Stimulated activated CD4-positive, alpha-beta T cell treated with anti-CD3 and anti-CD28 coated beads, Interleukin-4, amount 100 ng/mL, for 1 hour (primary cell): ENCODE data around the gene WDR1.

Source experiments
- DNase-seq: peaks from one replicate; pipeline ENCODE4 v3.0.0-alpha.2; 2020

WDR1 gene

GRCh38 chr4:10113362-10114047, 3.1 kb downstream of the WDR1 start:
- DNase-seq = no peak

- DNase-seq = no peak
Observed at GRCh38 chr4:10112658-10113284, 3.8 kb downstream of the WDR1 start.

GRCh38 chr4:10111067-10111801, 5.4 kb downstream of the WDR1 start:
- DNase-seq = no peak

- no peak for DNase-seq
Observed at GRCh38 chr4:10109995-10110670, 6.5 kb downstream of the WDR1 start.

GRCh38 chr4:10108818-10109783, 7.5 kb downstream of the WDR1 start:
- DNase-seq = peak; percentile 39

GRCh38 chr4:10108391-10108790, 8.2 kb downstream of the WDR1 start:
- no peak for DNase-seq

- no peak for DNase-seq
Observed at GRCh38 chr4:10107111-10108091, 9.2 kb downstream of the WDR1 start.

GRCh38 chr4:10106421-10107039, 10.1 kb downstream of the WDR1 start:
- DNase-seq = peak; percentile 71

GRCh38 chr4:10105920-10106319, 10.7 kb downstream of the WDR1 start:
- DNase-seq = no peak

- no peak for DNase-seq
Observed at GRCh38 chr4:10105421-10105820, 11.2 kb downstream of the WDR1 start.

- DNase-seq = no peak
Observed at GRCh38 chr4:10104991-10105276, 11.7 kb downstream of the WDR1 start.

- DNase-seq = no peak
Observed at GRCh38 chr4:10104211-10104990, 12.2 kb downstream of the WDR1 start.

- DNase-seq = no peak
Observed at GRCh38 chr4:10102474-10103332, 13.9 kb downstream of the WDR1 start.

GRCh38 chr4:10101671-10102473, 14.7 kb downstream of the WDR1 start:
- no peak for DNase-seq

- no peak for DNase-seq
Observed at GRCh38 chr4:10100734-10101216, 15.8 kb downstream of the WDR1 start.

GRCh38 chr4:10099499-10100325, 16.9 kb downstream of the WDR1 start:
- DNase-seq = peak; percentile 55

- DNase-seq = peak; percentile 31
Observed at GRCh38 chr4:10098780-10099160, 17.8 kb downstream of the WDR1 start.
